ENCODE results near the gene NCOA7.
"Not testable (repeated sequence)": the region's sequence is repeated elsewhere in the genome, so short reads cannot be mapped to it uniquely, and the experiment has no call there.

The NCOA7 gene

GRCh38 chr6:125872259-125872921 lies 81.6 kb downstream of the NCOA7 start:
- DNase-seq: no peak

- DNase-seq: no peak
Measured at GRCh38 chr6:125882243-125882642, 91.5 kb downstream of the NCOA7 start.

- DNase-seq: no peak
Measured at GRCh38 chr6:125884634-125885371, 94.0 kb downstream of the NCOA7 start.

- DNase-seq: no peak
Measured at GRCh38 chr6:125886021-125886420, 95.3 kb downstream of the NCOA7 start.

GRCh38 chr6:125886914-125887313 lies 96.2 kb downstream of the NCOA7 start:
- no peak for DNase-seq

- DNase-seq: no peak
Measured at GRCh38 chr6:125887372-125887771, 96.6 kb downstream of the NCOA7 start.

- no peak for DNase-seq
Measured at GRCh38 chr6:125888989-125889656, 98.4 kb downstream of the NCOA7 start.

- DNase-seq: no peak
Measured at GRCh38 chr6:125899726-125900182, 109.0 kb downstream of the NCOA7 start.

- no peak for DNase-seq
Measured at GRCh38 chr6:125904871-125905270, 114.1 kb downstream of the NCOA7 start.

- no peak for DNase-seq
Measured at GRCh38 chr6:125906158-125906998, 115.6 kb downstream of the NCOA7 start.

GRCh38 chr6:125910527-125910926 lies 119.8 kb downstream of the NCOA7 start:
- DNase-seq: no peak

GRCh38 chr6:125911051-125911451 lies 120.3 kb downstream of the NCOA7 start:
- not testable (repeated sequence) for DNase-seq

- not testable (repeated sequence) for DNase-seq
Measured at GRCh38 chr6:125912430-125912829, 121.7 kb downstream of the NCOA7 start.

- DNase-seq: no peak
Measured at GRCh38 chr6:125913145-125913544, 122.4 kb downstream of the NCOA7 start.

- no peak for DNase-seq
Measured at GRCh38 chr6:125913864-125914351, 123.1 kb downstream of the NCOA7 start.

GRCh38 chr6:125918230-125918629 lies 127.5 kb downstream of the NCOA7 start:
- DNase-seq: peak; percentile 22

GRCh38 chr6:125918681-125919566 lies 128.2 kb downstream of the NCOA7 start:
- peak; percentile 61 for DNase-seq

- DNase-seq: no peak
Measured at GRCh38 chr6:125919618-125920017, 128.9 kb downstream of the NCOA7 start.

- DNase-seq: peak; percentile 60
Measured at GRCh38 chr6:125922322-125922860, 131.6 kb downstream of the NCOA7 start.

GRCh38 chr6:125923366-125923877 lies 132.7 kb downstream of the NCOA7 start:
- no peak for DNase-seq

GRCh38 chr6:125924169-125924568 lies 133.4 kb downstream of the NCOA7 start:
- DNase-seq: no peak
